Stimulated activated CD4-positive, alpha-beta T cell treated with anti-CD3 and anti-CD28 coated beads, Interleukin-15, amount 100 ng/mL, for 24 hours (primary cell): ENCODE measurements around the gene PLXNA4.

Source experiments
- DNase-seq: peaks from one replicate; pipeline ENCODE4 v3.0.0-alpha.2; 2020

Gene PLXNA4

DNA sequence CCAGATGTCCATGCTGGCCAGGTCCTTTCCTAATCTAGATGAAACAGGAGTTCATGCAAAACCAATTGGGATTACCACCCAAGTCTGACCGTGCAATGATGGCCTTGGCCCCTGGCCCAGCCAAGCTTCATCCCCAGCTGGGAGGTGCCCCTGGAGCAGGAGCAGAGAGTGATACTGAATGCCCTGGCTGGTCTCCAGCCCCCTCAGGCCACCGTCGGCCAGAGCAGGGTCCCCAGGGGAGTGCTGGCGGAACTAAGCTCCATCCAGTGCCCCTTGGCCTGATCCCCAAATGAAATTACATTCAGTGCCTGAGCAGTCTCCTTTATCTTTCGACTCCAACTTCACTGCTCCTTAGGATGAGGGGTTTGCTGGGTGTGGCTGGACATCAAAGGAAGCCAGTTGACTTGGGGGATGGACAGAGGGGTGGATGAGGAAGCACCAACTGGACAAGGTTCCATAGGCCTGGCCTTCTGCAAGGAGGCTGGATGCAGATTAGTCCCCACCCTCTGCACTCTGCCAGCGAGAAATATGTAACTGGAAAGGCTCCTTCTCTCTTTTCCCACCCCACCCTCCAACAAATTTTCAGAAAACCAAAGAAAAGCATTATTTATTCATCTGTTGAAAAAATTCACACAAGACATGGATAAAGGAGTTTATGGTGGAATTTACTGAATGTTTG is 275.5 kb downstream of the PLXNA4 start:
- no peak for DNase-seq

DNA sequence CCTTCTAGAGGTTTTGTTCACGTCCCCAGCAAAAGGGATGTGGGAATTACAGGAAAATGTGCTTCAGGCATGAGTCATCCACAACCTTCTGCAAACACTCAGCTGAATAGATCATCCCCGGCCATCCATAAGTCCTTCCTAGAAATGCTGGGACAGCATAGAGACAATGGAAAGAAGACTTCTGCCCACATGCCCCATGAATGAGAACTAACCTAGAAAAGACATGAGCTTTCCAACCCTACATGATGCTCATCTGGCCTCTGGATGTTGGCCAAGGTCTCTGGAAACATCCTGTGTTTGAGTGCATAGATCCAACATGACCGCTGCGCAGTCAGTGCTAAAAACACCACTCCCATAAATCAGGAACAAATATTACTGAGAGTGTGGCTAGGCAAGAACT is 277.5 kb downstream of the PLXNA4 start:
- no peak for DNase-seq

GRCh38 chr7:132296820-132297219 is 279.4 kb downstream of the PLXNA4 start:
- DNase-seq: no peak

DNA sequence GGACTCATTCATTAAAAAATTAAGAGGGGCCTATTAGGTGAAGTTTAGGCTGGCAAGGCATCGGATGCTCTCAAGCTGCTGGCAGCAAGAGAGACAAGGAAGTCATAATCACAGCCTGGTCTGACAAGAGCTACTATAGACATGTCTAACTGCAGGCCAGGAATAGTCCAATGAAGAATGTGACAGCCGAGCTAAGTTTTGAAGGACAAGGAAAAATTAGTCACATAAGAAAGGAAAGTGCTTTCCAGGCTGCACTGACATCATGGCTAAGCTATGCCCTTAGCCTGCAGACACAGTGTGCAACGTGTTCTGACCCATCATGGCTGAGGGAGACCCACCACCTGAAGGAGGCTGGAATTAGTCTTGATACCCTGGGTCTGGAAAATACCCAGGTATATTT is 281.1 kb downstream of the PLXNA4 start:
- DNase-seq: no peak

DNA sequence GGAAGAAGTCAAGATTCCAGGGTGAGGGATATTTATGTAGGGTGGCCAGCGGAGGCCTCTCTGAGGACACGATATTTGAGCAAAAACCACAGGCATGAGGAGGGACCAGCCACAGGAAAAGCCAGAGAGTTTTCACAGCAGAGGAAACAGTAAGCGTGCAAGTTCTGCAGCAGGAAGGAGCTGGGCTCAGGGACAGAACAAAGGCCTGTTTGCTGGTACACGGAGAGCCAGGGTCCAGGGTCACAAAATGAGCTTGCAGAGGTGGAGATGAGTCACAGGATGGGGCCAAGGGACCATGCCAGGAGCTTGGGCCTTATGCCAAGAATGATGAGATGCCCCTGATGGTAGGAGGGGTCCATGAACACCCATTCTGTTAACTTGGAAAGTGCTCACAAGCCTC is 283.5 kb downstream of the PLXNA4 start:
- DNase-seq: no peak

- no peak for DNase-seq
Measured at GRCh38 chr7:132291481-132291880, 284.8 kb downstream of the PLXNA4 start.

- DNase-seq: no peak
Measured at GRCh38 chr7:132290021-132290420, 286.2 kb downstream of the PLXNA4 start.

GRCh38 chr7:132286836-132287235 is 289.4 kb downstream of the PLXNA4 start:
- DNase-seq: no peak

DNA sequence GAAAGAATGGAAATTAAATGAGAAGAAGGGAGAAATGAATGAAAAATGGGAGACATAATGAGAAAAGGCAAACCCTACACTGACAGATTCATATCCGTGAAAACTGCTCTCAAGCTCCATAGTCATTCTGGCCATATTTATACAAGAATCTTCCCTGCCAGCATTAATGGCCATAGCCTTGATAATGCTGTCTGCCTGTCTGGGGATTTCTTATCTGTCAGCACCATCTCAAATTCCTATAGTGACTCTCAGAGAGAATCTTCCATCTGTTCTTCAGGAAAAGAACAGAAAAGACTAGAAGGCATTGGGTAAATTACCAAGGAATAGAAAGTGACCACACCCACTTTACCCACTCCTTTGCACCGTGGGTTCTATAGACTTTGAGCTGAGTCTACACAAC is 295.9 kb downstream of the PLXNA4 start:
- DNase-seq: no peak

- DNase-seq: no peak
Measured at GRCh38 chr7:132279718-132280117, 296.6 kb downstream of the PLXNA4 start.

GRCh38 chr7:132276976-132277725 is 299.1 kb downstream of the PLXNA4 start:
- DNase-seq: no peak

DNA sequence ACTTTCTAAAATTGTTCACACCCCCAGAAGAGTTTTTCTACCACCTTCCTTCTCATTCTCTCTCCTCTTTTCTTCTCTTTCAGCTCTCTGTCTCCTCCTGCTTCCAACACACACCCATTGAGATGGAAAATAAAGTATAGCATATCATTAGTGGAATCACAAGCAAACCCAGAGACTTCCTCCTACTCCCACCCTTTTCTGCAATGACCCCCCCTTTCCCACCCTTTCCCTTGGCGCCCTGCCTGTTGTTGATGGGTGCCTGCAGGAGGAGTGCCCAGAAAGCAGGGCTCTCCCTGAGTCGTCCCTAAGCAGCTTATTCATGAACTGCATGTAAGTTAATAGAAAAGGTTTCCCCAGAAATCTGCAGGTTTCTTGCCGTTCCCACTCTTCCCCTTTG is 300.0 kb downstream of the PLXNA4 start:
- no peak for DNase-seq

DNA sequence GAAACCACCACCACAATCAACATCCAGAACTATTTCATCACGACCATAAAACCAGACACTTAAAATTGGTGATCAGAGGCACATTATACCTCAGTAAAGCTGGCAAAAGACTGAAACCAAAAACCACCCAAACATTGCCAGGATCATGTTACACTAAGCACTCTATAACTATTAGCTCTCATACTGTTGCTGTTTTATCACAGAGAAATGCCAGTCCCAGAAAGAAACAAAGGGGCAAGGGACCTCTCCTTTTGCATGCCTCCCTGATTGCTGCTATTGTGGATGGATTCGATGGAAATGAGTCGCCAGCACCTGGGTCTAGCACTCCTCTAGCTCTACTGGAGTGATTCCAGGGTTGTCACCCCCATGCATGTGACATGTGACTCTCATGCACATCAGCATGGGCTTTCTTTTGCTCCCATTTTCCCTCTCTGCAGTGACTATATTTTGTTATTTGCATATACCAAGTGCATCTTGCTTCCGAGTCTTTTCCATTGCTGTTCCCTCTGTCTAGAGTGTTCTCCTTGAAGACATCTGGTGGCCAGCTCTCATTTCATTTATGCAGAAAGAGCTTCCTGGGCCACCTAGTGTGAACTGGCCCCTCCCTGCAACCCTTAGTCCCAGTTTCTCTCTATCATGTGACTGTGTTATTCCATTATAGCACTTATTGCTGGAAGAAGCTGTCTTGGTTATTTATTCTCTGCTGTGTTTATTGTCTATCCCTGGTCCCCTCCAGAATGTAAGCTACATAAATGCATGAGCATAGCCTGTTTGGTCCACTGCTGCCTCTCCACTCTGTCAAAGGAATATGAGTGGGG is 300.6 kb downstream of the PLXNA4 start:
- no peak for DNase-seq

- DNase-seq: no peak
Measured at GRCh38 chr7:132272763-132273371, 303.4 kb downstream of the PLXNA4 start.

DNA sequence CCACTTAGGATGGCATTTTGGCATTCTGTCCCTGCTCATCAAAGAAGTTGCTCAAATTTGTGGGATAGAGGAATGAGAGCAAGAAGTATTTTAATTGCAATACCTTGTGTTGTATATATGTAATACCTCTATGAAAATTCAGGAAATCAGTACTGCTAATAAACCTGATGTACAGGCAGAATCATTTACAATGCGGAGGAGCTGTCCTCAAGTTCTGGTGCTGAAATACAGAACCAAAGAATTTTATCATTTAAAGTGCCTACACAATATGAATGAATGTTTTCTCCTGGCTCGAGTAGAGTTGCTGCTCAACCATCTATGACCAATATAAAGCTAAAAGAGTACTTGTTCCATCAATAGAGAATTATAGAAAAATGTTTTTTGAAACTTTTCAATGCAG is 305.8 kb downstream of the PLXNA4 start:
- DNase-seq: no peak

DNA sequence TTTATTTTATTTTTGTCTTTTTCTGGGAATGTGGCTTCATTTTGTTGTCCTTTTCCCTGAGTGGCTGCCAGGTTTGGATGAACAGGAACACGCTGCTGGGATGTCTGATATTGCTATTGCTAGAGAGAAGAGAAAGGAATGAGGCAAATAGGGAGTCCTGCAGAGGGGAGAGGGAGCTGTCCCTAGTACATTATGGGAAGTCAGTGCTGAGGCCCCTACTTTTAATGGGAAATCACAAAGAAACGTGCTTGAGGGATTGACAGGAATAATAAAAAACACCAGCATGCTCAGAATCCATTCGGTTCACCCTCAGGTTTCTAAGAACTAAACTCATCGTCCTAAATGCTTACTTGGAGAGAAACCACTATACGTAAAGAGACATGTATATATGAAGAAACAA is 306.6 kb downstream of the PLXNA4 start:
- no peak for DNase-seq

- no peak for DNase-seq
Measured at GRCh38 chr7:132263151-132263550, 313.1 kb downstream of the PLXNA4 start.

GRCh38 chr7:132262160-132262470 is 314.2 kb downstream of the PLXNA4 start:
- DNase-seq: no peak

DNA sequence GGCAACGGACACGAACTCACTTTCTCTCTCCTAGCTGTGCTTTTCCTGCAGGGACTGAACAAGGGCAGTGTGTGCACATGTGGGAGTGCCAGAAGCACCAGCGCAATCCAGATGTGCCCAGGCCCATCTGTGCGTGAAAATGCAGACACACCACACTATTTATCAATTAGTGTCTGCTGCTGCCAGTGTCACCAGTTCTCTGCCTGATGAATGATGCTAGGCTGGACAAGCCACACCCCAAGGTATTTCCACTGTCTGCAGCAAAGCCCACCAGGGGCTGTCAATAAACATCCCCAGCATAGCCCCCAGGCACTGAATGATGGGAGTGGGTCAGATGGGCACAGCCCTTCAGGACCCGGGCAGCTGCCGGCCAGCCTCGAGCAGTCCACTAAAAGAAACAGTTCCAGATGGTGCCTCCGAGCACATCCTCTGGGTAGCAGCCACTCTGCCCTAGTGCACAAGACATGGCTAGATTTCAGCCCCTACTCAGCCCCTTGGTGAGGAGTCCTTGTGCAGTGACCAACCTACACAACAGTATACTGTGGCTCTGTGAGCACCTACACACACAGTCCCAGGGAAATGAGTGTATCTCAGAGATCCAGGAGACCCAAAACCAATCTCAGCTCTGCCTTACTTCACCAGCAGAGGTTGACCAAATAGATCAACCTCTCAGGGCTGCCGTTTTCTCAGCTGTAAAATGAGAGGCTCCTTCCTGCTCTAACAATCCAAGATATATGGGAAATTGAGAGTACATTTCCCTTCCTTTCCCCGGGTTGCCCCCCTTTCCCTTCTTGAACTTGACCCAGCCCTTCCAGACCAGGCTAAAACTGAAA is 314.7 kb downstream of the PLXNA4 start:
- no peak for DNase-seq

GRCh38 chr7:132258231-132258630 is 318.0 kb downstream of the PLXNA4 start:
- DNase-seq: no peak

- no peak for DNase-seq
Measured at GRCh38 chr7:132257253-132257652, 319.0 kb downstream of the PLXNA4 start.

GRCh38 chr7:132256721-132257212 is 319.5 kb downstream of the PLXNA4 start:
- DNase-seq: no peak
